Activated CD8-positive, alpha-beta memory T cell treated with anti-CD3 and anti-CD28 coated beads, Interleukin-2, amount 50 U/mL, for 1 hour (primary cell): ENCODE results near the gene KIF6.

Experiments used
- DNase-seq: peaks from one replicate; pipeline ENCODE4 v3.0.0-alpha.2; 2020; ENCODE audit errors: extremely low read depth

Gene KIF6

GRCh38 chr6:39321761-39322160 is 403.4 kb downstream of the KIF6 start:
- DNase-seq: no peak

DNA sequence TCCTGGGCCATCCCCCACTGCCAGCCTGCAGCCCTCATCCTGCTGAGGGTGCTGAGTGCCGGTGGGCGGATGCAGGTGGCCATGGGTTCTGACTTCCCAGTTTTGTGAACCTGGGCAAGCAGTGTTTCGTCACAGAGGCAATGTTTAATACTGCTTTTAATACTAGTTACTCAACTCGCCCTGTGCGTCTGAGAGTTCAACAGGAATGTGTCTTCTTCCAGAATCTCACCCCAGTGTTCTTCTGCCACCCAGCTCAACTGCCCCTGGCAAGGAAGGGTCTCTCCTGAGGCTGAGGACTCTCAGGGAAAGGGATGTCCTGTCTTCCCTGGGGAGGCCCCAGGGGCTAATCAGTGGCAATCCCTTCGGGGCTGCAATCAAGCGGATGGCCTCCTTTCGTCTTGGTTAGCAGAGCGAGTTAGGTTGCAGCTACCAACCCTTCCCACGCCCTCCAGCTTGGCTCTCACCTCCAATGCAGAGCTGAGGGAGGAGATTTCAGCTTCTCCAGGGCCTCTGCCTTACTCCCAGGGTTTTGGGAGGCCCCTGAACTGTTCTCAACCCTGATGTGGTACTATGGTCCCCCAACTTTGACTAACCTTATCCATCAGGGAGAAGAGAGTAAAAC is 404.7 kb downstream of the KIF6 start:
- DNase-seq: no peak

DNA sequence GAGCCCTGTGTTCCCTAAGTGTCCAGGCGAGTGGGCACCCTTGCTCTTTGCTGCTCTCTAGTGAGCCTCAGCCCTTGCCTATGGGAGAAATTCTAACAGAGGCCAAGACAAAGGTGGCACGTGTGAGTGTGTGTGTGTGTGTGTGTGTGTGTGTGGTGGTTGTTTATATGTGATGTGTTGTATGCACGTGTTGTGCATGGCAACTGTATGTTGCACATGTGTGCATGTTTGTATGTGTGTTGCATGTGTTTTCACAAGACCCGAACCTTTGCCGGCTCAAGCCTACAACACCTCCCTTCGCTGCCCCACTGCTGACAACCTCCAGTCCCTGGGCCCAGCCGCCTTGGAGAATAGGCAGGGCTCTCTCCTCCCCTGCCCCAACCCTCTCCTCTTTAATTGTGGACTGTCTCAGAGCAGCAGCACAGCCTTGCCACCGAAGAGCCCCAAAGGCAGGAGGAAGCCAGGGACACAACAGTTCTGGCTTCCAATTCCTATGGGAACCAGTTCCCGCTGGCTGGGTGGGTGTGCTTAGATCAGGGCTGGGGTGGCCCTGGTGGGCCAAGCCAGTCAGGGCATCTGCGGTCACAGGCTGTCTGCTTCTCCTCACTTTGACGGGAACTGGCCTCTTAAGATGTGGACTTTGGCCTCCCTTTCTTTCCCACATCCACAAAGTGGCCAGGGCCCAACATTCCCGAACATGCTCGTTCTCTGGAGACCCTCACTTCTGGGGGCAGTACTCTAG is 405.4 kb downstream of the KIF6 start:
- DNase-seq: no peak

DNA sequence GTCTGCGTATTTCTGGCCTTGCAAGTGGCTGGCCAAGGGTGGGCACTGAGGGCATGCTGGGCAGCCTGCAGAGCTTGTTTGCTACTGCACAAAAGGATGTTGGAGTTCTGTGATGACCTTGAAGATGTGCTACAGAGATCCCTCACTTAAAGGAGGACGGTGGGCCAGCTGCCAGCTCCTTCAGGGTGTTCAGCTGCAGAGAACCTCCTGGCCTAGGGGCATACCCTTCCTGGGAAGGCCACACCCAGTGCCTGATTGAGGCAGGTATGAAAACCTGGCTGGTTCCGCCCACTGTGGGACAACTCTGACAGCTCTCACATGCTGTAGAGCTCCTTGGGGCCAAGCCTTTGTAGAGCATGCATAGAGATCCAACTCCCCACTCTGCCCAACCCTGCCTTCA is 408.0 kb downstream of the KIF6 start:
- no peak for DNase-seq

DNA sequence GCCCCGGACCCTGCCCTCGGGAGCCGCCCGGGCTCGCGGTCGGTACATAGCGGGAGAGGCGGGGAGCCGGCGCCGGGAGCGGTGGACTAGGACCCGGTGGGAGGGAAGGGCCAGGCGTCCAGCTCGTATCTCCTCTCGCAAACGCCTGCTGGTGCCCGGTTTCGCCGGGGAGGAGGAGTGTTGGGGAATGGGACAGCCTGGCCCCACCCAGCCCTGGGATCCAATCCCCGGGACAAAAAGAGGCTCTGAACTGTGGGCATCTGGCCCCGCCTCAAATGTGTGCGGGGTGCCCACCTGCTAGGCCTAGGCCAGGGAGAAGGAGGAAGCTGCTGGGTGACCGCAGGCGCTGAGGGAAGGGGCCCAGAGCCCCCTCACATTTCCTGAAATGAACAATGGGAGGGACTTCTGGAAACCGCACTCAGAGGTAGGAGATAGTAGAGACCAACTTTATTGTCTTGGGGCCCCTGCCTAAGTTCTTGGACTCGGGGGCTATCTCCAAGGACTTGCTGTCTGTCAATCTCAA is 410.9 kb downstream of the KIF6 start, which contains the start of gene KCNK17:
KCNK17 (minus strand) TSS at position 147 of the 523 bp plus-strand sequence; CDS start at position 48, 99 bp downstream.
- no peak for DNase-seq

DNA sequence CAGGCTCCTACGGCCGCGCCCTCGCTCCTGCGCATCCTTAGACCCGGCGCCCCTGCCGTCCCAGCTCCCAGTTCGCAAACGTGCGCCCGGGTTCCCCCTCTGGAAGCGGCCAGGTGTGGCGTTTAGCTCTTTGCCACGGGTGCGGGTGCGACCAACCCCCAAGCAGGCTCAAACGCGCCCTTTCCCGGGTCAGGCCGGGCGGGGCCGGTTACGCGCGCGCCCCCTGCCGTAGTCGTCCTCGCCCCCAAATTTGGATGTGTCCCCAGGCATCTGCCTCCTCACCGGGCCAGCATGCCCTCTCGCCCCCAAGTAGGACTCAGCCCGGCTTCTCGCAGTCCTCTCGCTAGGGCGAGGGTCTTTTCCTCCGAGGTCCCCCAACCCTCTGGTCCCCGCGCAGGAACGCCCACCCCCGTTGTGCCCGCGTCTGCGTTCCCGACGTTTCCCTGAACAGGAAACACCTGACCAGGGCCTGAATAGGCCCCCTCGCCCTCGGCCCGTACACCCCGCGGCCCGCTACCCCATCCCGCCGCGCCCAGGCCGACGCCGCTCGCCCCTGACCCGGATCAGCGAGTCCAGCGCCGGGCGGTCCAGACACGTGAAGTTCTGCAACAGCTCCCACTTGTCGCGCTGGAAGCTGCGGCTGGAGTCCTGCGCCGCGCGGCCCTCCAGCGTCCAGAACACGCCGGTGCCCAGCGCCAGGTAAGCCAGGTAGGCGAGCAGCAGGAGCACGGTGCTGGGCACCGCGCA is 411.5 kb downstream of the KIF6 start:
- no peak for DNase-seq

DNA sequence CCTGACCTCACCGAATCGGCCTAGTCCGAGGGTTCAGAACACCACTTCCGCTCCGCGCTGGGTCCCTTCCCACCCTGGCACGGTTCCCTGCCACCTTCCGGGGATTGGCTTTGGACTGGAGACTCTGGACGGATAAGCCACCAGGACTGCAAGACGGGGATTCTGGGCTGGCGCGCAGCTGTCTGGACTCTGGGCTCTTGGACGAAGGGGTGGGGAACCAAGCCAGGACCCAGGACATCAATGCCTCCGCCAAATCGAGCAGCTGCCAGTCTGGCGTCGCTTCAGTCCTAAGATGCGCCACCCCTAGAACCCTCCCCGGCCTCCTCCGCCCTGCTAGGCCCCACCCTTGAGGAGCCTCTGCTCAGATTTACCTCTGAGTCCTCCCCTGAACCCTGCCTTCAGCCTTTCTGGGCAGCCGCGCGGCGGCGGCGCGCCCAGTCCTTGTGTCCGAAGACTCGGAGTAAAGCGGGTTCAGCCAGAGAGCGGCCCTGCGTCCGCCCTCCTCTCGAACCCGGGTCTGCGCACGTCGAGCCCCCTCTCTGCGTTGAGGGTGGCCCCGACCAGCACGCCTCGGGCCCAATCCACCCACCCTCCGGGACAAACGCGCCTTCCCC is 412.2 kb downstream of the KIF6 start:
- DNase-seq: no peak

- DNase-seq: no peak
Measured at GRCh38 chr6:39310542-39310941, 414.7 kb downstream of the KIF6 start.

DNA sequence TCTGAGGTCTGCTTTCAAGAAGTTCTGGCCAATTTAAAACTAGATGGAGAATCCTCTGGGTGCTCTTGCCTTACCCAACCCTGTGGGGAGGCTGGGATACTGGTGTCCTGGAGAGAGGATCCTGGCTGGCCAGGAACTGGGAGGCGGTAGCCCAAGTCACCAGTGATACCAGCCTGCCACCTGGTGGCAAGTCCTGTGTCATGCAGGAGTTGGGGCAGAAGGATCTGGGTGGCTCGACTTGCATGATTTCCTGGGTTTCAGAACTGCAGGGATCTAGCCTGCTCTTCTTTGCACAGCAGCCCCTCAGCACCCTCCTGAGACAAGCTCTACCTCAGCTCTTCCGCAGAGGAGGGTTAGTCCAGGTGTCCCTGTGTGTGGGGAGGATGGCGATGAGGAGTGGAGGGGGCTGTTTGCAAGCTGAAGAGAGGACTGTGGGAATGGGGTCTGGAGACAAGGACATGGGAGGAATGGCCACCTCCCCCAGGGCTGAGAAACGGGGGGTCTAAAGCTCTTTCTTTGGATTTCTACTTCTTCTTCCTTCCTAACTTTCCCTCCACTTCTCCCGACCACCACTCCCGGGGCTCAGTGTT is 415.2 kb downstream of the KIF6 start:
- no peak for DNase-seq

DNA sequence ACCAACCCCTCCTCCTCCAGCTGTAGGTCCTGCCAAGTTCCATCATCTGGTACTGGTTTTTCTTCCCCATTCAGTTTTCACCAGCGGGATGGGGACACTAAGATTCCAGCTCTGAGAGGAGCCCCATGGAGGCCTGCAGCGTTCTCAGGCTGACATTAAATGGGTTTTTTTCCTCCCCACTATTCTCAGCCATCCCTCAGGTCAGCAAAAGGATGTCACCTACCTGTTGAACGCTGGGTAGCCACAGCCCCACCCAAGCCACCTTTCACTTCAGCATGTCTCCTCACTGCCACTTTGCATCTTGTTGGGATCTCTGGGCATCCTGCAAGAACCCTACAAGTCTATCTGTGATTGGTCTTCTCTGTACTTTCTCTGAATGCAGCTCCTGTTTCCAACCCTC is 417.7 kb downstream of the KIF6 start:
- DNase-seq: no peak

DNA sequence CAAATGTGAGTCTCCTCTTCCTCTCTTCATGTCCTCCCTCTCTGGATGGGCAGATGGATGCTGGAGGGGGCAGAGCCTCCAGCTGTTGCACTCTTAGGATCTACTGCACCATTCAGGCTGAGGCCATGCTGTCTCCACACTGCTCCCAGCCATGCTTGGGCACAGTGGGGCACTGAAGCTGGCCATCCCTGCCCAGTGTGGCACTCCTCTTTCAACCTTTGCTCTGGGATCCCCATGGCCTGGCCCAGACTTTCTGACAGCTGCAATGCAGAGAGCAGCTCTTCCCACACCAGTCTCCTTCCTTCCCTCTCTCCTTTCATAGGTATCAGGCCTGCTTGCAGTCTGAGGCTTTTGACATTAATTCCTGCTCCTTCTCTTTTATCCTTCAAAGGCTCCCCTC is 420.3 kb downstream of the KIF6 start:
- DNase-seq: no peak

DNA sequence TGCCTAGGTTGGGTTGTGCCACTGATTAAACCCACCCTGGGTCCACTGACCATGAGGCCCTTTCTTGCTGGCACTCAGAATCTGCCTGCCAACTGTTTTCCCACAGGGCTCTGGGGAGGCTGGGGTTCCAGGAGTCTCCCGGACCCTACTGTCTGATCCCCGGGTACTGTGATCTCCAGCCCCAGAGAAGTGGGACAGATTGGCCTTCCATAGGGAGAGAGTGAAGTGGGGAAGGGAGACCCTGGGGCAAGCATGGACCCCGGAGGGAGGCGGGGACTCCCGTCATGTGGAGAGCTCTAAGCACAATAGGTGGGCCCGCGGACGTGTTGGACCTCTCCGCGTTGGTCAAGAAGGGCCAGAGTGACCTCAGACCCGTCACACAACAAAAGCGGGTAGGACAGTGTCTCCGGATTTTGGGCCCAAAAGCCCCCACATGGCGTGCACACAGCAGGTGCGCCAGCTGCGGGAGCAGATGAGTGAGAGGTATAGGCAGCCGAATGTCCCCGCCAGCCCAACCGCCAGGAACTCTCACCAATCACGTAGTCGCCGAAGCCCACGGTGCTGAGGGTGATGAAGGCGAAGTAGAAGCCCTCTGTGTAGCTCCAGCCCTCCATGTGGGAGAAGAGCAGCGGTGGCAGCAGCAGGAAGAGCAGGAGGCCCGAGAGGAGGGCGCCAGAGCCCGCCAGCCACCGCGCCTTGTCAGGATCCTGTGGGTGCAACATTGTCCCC is 421.6 kb downstream of the KIF6 start:
- DNase-seq: no peak

DNA sequence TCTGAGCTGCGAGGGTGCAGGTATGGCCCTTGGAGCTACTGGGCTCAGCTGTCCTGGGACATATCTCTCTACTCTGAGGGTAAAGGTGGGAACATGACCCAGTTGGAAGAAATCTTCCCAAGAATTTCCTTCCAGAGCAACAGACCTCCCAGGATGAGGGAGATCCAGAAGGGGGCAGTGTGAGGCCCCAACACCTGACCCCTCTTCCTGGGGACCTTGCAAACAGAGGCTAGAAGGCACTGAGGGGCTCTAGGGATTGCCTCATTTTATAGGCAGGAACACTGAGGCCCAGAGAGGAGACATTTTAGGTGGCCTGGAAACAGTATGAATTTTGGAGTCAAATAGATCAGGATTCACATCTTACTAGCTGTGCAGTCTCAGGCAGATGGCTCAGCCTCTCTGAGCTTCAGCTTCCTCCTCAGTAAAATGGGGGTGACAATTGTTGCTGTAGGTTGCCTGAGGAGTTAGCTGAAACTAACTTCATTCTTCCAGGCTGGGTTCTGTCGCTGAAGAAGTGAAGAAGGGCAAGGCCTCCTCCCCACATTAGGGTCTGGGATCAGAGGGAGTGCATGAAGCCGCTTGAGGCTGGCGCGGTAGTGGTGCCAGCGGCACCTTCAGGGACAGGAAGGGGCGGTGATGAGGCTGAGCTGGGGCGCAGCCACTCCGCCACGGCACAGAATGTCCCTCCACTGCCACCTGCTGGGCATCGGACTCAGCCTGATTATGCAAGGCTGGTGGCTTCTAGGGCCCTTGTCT is 422.4 kb downstream of the KIF6 start:
- peak; percentile 54 for DNase-seq

DNA sequence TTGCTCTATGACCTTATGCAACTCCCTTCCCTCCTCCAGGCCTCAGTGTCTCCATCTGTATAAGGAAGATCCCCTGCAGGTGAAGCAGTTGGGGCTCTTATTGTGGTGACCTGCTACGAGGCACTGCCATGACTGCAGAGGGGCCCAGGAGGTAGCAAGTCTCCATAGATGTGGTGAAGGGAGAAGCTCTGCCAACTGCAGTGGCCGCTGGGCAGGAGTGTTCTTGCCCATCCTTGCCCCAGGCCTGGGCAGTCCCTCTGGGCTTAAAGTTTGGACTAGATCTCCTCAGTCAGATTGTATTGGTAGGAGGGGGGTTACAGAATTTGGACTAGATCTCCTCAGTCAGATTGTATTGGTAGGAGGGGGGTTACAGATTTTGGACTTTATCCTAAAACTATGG is 423.2 kb downstream of the KIF6 start:
- no peak for DNase-seq

DNA sequence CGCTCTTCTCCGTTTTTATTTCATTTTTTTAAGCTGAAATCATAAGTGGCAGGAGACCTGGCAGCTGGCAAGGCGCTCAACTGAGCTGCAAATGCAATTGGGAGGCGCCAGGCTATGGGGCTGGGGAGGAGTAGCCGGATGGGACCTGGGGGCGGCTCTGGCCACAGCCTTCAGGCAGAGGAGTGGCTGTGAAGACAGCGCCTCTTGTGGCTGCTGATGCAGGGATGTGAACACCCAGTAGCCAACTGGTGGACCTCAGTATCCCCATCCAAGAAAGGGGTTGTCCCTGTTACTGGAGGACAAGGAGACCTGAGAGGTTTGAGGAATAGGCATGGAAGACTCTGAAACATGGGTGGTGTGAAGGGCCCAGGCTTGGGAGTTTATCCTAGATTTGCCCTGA is 423.6 kb downstream of the KIF6 start:
- DNase-seq: no peak

DNA sequence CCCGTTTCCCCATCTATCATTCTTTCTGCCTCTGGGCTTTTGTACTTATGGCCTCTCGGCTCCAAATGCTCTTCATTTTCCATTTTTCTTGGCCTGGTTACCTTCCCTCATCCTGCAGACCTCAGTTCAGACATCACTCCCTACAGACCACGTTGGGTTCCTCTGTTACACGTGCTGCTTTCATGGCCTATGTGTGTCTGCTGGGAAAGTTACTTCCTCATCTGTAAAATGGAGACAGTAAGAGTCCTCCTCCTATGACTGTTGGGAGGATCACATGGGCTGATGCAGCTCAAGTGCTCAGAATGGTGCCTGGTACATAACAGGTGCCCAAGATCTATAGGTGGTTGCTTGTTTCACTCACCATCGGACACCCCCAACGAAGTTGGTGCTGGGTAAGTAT is 424.5 kb downstream of the KIF6 start:
- DNase-seq: no peak

DNA sequence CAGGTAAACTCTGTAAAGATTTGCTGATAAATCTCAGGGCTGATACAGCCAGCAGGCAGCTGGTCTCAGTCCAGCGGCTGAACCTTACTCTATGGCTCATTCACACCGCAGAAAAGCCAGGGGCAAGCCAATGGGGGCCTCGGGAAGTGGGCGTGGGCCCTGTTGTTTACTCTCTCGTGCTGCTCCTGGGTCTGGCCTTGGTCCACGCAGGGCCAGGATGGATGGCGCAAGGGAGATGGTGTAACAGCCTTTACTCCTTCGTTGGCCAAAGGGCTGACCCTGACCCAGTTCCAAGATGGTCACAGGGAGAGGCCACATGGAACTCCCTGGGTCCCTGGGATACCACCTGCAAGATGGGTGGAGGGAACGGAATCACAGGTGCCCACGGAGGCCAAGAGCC is 427.1 kb downstream of the KIF6 start:
- DNase-seq: no peak

- DNase-seq: no peak
Measured at GRCh38 chr6:39296745-39297640, 428.2 kb downstream of the KIF6 start.

- no peak for DNase-seq
Measured at GRCh38 chr6:39295611-39296011, 429.6 kb downstream of the KIF6 start.
